Fibroblast of lung (primary cell): ENCODE measurements around the gene IKZF5.

ENCODE experiments used
- CTCF ChIP-seq, 2 donors: IDR thresholded peaks in 1 of 2; conservative IDR thresholded peaks in 1 of 2; 1 replicate in 1 of 2; 2 replicates in 1 of 2; pipeline ENCODE4 v1.5.1; 2011 to 2012; ENCODE audit warnings: low read length in 2 of 2, control low read depth in 1 of 2, inconsistent platforms in 1 of 2, low read depth in 1 of 2, mild to moderate bottlenecking in 1 of 2
- EZH2 ChIP-seq: IDR thresholded peaks from 2 replicates; pipeline ENCODE4 v1.5.1; 2012; ENCODE audit warnings: low read length, control low read depth, mild to moderate bottlenecking; ENCODE audit errors: missing control alignments

DNA sequence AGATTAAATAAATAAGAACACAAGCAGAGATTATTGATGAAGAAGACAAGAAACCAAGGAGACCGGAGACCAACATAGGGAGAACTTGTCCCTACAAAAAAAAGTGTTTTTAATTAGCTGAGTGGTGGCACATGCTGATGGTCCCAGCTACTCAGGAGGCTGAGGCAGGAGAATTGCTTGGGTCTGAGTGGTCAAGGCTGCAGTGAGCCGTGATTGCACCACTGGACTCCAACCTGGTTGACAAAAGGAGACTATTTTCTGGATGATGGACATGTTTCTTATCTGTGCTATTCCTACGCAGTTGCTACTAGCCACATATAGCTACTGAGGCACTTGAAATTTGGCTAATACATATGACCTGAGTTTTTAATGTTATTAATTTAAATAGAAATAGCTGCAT is 9.7 kb downstream of the IKZF5 start:
- TF ChIP-seq CTCF (conservative IDR thresholded peaks at IDR 0.05 in 1 of 2, IDR thresholded peaks at IDR 0.05 in 1 of 2; ENCODE audit: low read depth in 1 of 2, low read length in 2 of 2) (no peak), EZH2 (no peak)
